DMS53 treated with DMSO at 0.1 percent for 48 hours (cell line): ENCODE measurements around the gene POLR2E.
A peak's percentile ranks its signal among the peaks of the same experiment; 100 is the strongest.

Experiments
- DNase-seq: peaks from one replicate; lab custom pipeline; 2025; ENCODE audit not compliant: unreplicated experiment; lab: John Stamatoyannopoulos, UW

Gene POLR2E

GRCh38 chr19:1082165-1082927, 12.8 kb downstream of the POLR2E start:
- peak; percentile 76 for DNase-seq

- no peak for DNase-seq
Observed at GRCh38 chr19:1081301-1082164, 13.6 kb downstream of the POLR2E start.

GRCh38 chr19:1080360-1081161, 14.6 kb downstream of the POLR2E start:
- no peak for DNase-seq

GRCh38 chr19:1079566-1080111, 15.5 kb downstream of the POLR2E start:
- DNase-seq = no peak

- peak; percentile 30 for DNase-seq
Observed at GRCh38 chr19:1076951-1077350, 18.2 kb downstream of the POLR2E start.

- DNase-seq = no peak
Observed at GRCh38 chr19:1076046-1076386, 19.2 kb downstream of the POLR2E start.

GRCh38 chr19:1074544-1075283, 20.5 kb downstream of the POLR2E start:
- DNase-seq = peak; percentile 72

GRCh38 chr19:1073956-1074517, 21.1 kb downstream of the POLR2E start:
- no peak for DNase-seq

- DNase-seq = no peak
Observed at GRCh38 chr19:1073063-1073955, 21.9 kb downstream of the POLR2E start.

GRCh38 chr19:1072371-1073015, 22.7 kb downstream of the POLR2E start:
- DNase-seq = no peak

- no peak for DNase-seq
Observed at GRCh38 chr19:1070931-1071791, 24.0 kb downstream of the POLR2E start.

- DNase-seq = no peak
Observed at GRCh38 chr19:1070576-1070930, 24.6 kb downstream of the POLR2E start.

GRCh38 chr19:1069009-1069779, 26.0 kb downstream of the POLR2E start:
- no peak for DNase-seq

- DNase-seq = no peak
Observed at GRCh38 chr19:1068009-1069001, 26.9 kb downstream of the POLR2E start.

GRCh38 chr19:1067341-1067957, 27.7 kb downstream of the POLR2E start:
- DNase-seq = no peak
